Limb (tissue), 2 donors: Measurements from ENCODE around the gene IFIT2.
"Not testable (repeated sequence)": the region's sequence is repeated elsewhere in the genome, so short reads cannot be mapped to it uniquely, and the experiment has no call there.

Experiments
- DNase-seq, 2 donors: peaks; one replicate each; pipeline ENCODE4 v3.0.0-alpha.2; 2016; ENCODE audit errors: extremely low spot score in 2 of 2

The IFIT2 gene

GRCh38 chr10:89338713-89339112 lies 36.9 kb downstream of the IFIT2 start:
- no peak for DNase-seq

- DNase-seq, result no peak
Measured at GRCh38 chr10:89339875-89340274, 38.0 kb downstream of the IFIT2 start.

- DNase-seq, result no peak
Measured at GRCh38 chr10:89341649-89342048, 39.8 kb downstream of the IFIT2 start.

GRCh38 chr10:89342206-89342958 lies 40.5 kb downstream of the IFIT2 start:
- no peak for DNase-seq

GRCh38 chr10:89343089-89343767 lies 41.4 kb downstream of the IFIT2 start:
- no peak for DNase-seq

- no peak for DNase-seq
Measured at GRCh38 chr10:89344156-89344555, 42.3 kb downstream of the IFIT2 start.

GRCh38 chr10:89345367-89346000 lies 43.6 kb downstream of the IFIT2 start:
- no peak for DNase-seq

- DNase-seq, result no peak
Measured at GRCh38 chr10:89346405-89347254, 44.8 kb downstream of the IFIT2 start.

GRCh38 chr10:89347701-89348457 lies 46.0 kb downstream of the IFIT2 start:
- no peak for DNase-seq

GRCh38 chr10:89348481-89348880 lies 46.6 kb downstream of the IFIT2 start:
- DNase-seq, result no peak

GRCh38 chr10:89348975-89349374 lies 47.1 kb downstream of the IFIT2 start:
- no peak for DNase-seq

GRCh38 chr10:89350631-89351315 lies 48.9 kb downstream of the IFIT2 start:
- DNase-seq, result not testable (repeated sequence)

- no peak for DNase-seq
Measured at GRCh38 chr10:89351412-89351779, 49.5 kb downstream of the IFIT2 start.

GRCh38 chr10:89351780-89352597 lies 50.1 kb downstream of the IFIT2 start:
- DNase-seq, result peak in 1 of 2 donors; percentile 67

- no peak for DNase-seq
Measured at GRCh38 chr10:89352802-89353201, 51.0 kb downstream of the IFIT2 start.

- no peak for DNase-seq
Measured at GRCh38 chr10:89355394-89355931, 53.6 kb downstream of the IFIT2 start.

GRCh38 chr10:89357096-89357495 lies 55.2 kb downstream of the IFIT2 start:
- no peak for DNase-seq

- no peak for DNase-seq
Measured at GRCh38 chr10:89357975-89358374, 56.1 kb downstream of the IFIT2 start.
